ENCODE measurements around the gene DPP4.

- TF ChIP-seq CTCF (tag by site-specific recombination; IDR thresholded peaks at IDR 0.05) (no peak), REST (tag by site-specific recombination; IDR thresholded peaks at IDR 0.05) (no peak), HOXC10 (CRISPR knock-in tag; IDR thresholded peaks at IDR 0.05) (no peak), ZNF600 (tag by site-specific recombination; IDR thresholded peaks at IDR 0.05) (no peak), YY1 (tag by site-specific recombination; IDR thresholded peaks at IDR 0.05) (no peak), ZSCAN18 (tag by site-specific recombination; IDR thresholded peaks at IDR 0.05) (no peak), ZNF544 (tag by site-specific recombination; IDR thresholded peaks at IDR 0.05) (no peak), PRDM6 (tag by site-specific recombination; IDR thresholded peaks at IDR 0.05) (no peak), ZNF510 (tag by site-specific recombination; IDR thresholded peaks at IDR 0.05; ENCODE audit: insufficient replicate concordance) (no peak), ZNF558 (tag by site-specific recombination; IDR thresholded peaks at IDR 0.05) (no peak), ZNF133 (tag by site-specific recombination; IDR thresholded peaks at IDR 0.05) (no peak), ZNF560 (tag by site-specific recombination; IDR thresholded peaks at IDR 0.05; ENCODE audit: borderline replicate concordance) (no peak)
Observed at GRCh38 chr2:162053808-162054155, 20.2 kb downstream of the DPP4 start.

Data from HEK293 (cell line).